ENCODE results near the gene STMP1. TPM values are rescaled to one million over a fixed set of nuclear protein-coding genes. Genes with fewer than 3 reads are reported as not detected.

STMP1 gene
- polyA plus RNA-seq, 1 of the 3 experiments (the other 2 are of a cell fraction), result 26.0 TPM

- TF ChIP-seq RAD21 (IDR thresholded peaks at IDR 0.05; ENCODE audit: low read length), result 0 out of 2 replicates have a peak, but pooled peaks have one; percentile 11
- TF ChIP-seq ELF1 (IDR thresholded peaks at IDR 0.05), result no peak; the same call in 1 of the 2 replicates
- peak; percentile 73 for TF ChIP-seq POLR2AphosphoS5 (IDR thresholded peaks at IDR 0.05; ENCODE audit: low read depth, low read length)
- TF ChIP-seq TCF12 (IDR thresholded peaks at IDR 0.05), result peak; percentile 95
- peak; percentile 55; the same call in 1 of the 2 replicates for TF ChIP-seq RXRA (IDR thresholded peaks at IDR 0.05; ENCODE audit: borderline replicate concordance, low read depth)
- TF ChIP-seq YY1 (IDR thresholded peaks at IDR 0.05; ENCODE audit: low read depth), result no peak; the same call in 1 of the 2 replicates
- TF ChIP-seq CTCF (IDR thresholded peaks at IDR 0.05), result no peak
- TF ChIP-seq FOSL2 (IDR thresholded peaks at IDR 0.05; ENCODE audit: borderline replicate concordance, low read depth), result peak; percentile 96
- TF ChIP-seq ZBTB33 (IDR thresholded peaks at IDR 0.05; ENCODE audit: borderline replicate concordance, low read depth), result peak; percentile 18; the same call in 1 of the 2 replicates
- no peak for TF ChIP-seq USF1 (IDR thresholded peaks at IDR 0.05; ENCODE audit: borderline replicate concordance, low read depth)
- TF ChIP-seq, protein P1, sequence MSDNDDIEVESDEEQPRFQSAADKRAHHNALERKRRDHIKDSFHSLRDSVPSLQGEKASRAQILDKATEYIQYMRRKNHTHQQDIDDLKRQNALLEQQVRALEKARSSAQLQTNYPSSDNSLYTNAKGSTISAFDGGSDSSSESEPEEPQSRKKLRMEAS (IDR thresholded peaks at IDR 0.05; ENCODE audit: low read depth), result peak; percentile 87
- peak; percentile 93 for TF ChIP-seq JUND (IDR thresholded peaks at IDR 0.05)
- 0 out of 2 replicates have a peak, but pooled peaks have one; percentile 38 for TF ChIP-seq MXI1 (IDR thresholded peaks at IDR 0.05; ENCODE audit: low read depth, low read length)
- peak; percentile 73; the same call in 1 of the 2 replicates for TF ChIP-seq FOXM1 (IDR thresholded peaks at IDR 0.05; ENCODE audit: low read depth)
- TF ChIP-seq NFIC (IDR thresholded peaks at IDR 0.05; ENCODE audit: borderline replicate concordance), result peak; percentile 96
- no peak for TF ChIP-seq USF2 (IDR thresholded peaks at IDR 0.05; ENCODE audit: borderline replicate concordance, low read depth, low read length)
- no peak for TF ChIP-seq NRF1 (IDR thresholded peaks at IDR 0.05; ENCODE audit: low read depth, low read length)
- peak; percentile 21; the same call in 1 of the 2 replicates for TF ChIP-seq GATA2 (CRISPR knock-in tag; IDR thresholded peaks at IDR 0.05)
- TF ChIP-seq SIN3A (IDR thresholded peaks at IDR 0.05; ENCODE audit: borderline replicate concordance, low read depth, low read length), result peak; percentile 84; the same call in 1 of the 2 replicates
Measured at GRCh38 chr7:135716677-135717238, 54.4 kb downstream of the STMP1 start (continued).
